Stimulated activated CD8-positive, alpha-beta memory T cell treated with anti-CD3 and anti-CD28 coated beads, Interleukin-7, amount 100 ng/mL, for 48 hours (primary cell): ENCODE data around the gene TUT4.
A peak's percentile ranks its signal among the peaks of the same experiment; 100 is the strongest.
"Not testable (repeated sequence)": the region's sequence is repeated elsewhere in the genome, so short reads cannot be mapped to it uniquely, and the experiment has no call there.

Experiments
- DNase-seq, 2 donors: peaks; one replicate each; pipeline ENCODE4 v3.0.0-alpha.2; 2020; ENCODE audit warnings: low read depth in 1 of 2; ENCODE audit errors: extremely low read depth in 1 of 2

Gene TUT4

DNA sequence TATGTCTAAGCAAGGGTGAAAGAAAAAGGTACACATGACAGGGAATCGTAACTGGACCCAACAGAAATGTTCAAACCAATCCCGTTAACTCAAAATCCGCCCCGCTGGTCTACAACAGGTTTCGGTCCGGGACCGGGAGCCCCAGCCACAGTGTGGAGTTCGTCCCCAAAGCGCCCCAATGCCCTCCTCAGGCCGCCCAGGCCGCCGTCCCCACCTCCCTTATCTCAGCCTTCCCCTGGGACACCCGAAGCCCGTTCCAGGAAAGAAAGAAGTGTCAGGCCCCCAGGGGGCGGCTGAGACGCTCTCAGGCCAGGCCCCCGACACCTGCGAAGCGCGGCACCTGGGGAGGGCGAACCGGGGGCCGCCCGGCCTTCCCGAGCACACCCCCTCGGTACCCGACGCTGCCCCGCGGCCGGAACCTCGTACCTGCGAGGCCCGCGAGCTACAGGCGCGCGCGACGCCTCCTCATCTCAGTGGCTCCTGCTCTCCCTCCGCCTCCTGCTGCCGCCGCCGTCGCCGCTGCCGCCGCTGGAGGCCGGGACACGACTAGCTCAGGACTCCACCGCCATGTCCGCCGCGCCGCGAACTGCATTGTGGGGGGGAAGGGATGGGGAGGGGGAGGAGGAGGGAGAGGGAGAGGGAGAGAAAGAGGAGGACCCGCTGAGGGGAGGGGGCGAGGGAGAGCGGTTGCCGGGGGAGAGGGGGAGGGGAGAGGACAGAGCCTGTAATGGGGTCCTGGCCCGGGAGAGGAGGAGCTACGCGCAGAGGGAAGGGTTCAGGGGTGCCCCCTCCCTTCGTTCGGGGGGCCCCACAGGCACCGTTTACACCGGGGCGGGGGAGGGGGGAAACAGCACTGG, at the start of gene TUT4:
Gene TUT4 (minus strand): TSS at position 588 of the 857 bp plus-strand sequence. CDS start 26,812 bp downstream, outside the sequence.
- DNase-seq = peak; percentile 57 to 65

GRCh38 chr1:52601991-52602855, 49.3 kb upstream of the TUT4 start, which contains the start of gene GPX7:
Gene GPX7, plus strand, starts transcription at chr1:52602371. Its CDS starts 39 bp downstream, at chr1:52602410.
- peak; percentile 16 to 17 for DNase-seq

DNA sequence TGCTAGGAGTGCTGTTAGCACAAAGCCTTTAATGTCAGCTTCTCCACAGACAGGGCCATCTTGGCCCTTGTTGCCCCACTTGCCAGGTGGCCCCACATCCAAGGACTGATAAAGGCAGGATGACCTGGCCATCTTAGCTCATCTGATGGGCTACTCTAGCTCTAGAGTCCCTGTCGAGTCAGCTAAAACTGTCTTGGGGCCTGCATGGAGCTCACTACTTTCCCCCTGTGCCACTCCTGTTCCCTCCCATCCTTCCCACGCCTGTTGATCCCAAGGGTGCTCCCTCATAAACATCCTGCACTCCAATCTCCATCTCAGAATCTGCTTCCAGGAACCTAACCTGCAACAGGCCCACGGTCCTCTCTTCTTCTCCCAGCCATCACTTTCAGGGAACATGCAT, 48.6 kb upstream of the TUT4 start:
- no peak for DNase-seq

DNA sequence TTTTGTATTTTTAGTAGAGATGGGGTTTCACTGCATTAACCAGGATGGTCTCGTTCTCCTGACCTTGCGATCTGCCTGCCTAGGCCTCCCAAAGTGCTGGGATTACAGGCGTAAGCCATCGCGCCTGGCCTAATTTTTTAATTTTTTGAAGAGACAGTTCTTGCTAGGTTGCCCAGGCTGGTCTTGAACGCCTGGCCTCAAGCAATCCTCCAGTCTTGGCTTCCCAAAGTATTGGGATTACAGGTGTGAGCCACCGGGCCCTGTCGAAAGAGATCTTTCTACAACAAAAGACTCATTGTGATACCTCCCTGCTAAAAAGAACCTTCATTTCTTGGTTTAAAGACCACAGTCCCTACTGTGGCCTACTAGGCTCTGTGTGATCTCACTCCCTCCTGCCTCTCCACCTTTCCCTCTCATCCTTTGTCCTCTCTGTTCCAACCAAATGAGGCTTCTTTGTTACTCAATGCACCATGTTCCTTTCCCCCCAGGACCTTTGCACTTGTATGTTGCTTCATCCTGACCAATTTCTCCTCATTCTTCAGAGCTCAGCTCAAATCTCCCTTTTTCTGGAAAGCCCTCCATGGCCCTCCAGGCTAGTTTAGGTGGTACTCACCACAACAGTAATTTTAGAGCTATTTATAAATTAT, 47.8 kb upstream of the TUT4 start:
- DNase-seq = no peak

GRCh38 chr1:52599236-52599635, 46.3 kb upstream of the TUT4 start:
- no peak for DNase-seq

DNA sequence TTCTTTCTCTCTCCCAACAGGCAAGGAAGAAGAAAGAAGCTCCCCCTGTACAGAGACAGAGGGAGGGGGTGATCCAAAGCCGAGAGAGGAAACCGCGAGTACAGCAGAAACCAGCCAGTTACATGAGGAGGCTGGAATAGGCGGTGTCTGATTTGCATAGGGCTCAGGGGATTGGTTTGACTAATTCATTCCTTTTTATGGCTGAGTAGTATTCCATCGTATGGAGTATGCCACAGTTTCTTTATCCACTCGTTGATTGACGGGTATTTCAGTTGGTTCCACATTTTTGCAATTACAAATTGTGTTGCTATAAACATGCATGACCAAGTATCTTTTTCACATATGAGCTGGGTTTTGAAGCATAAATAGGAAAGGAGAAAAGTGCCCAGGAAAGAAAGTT, 45.8 kb upstream of the TUT4 start:
- no peak for DNase-seq

DNA sequence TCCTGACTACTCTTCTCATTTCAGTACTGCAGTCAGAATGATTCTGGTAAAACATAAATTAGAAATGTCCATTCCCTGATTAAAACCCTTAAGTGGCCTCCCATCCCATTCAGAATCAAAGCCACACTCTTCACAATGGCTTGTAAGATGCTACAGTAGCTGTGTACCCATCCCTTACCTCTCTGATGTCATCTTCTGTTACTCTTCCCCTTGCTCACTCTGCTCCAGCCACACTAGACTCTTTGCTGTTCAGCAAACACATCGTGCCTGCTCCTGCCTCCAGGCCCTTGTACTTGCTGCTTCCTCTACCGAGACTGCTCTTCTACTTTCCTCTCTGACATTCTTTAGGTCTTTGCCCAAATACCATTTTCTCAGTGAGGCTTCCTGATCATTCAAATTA, 45.0 kb upstream of the TUT4 start:
- no peak for DNase-seq

DNA sequence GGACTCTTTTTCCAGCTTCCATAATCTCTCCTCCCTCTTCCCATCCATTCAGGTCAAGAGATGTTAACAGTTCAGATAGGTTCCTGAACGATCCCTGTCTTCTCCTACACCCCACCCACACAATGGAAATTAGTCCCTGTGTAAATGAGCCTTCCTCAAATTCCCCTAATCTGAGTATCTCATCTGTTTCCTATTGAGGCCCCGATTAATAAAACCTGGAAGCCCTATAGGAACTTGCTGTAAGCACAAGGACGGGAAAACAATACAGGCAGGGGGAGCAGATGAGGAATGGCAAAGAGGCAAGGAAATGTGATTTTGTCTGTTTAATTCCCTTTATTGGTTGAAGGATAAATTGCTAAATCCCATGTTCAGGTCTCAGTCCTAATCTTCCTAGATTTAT, 42.2 kb upstream of the TUT4 start:
- no peak for DNase-seq

DNA sequence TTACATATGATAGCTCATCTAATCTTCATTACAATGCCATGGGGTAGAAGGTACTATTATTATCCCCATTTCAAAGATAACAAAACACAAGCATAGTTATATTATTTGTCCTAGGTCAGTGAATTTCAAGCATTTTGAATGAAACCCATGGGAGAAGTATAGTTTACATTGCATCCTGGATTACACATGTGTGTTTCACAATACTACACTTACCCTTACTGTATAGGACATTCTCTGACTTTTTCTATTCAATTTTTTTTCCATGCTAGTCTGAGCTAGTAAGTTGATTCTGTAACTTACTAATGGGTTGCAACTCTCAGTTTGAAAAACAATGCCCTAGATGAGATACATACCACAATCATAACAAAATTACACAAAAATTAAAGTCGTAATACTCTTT, 40.6 kb upstream of the TUT4 start:
- no peak for DNase-seq

- no peak for DNase-seq
These were observed 39.9 kb upstream of the TUT4 start for GRCh38 chr1:52592637-52593323.

DNA sequence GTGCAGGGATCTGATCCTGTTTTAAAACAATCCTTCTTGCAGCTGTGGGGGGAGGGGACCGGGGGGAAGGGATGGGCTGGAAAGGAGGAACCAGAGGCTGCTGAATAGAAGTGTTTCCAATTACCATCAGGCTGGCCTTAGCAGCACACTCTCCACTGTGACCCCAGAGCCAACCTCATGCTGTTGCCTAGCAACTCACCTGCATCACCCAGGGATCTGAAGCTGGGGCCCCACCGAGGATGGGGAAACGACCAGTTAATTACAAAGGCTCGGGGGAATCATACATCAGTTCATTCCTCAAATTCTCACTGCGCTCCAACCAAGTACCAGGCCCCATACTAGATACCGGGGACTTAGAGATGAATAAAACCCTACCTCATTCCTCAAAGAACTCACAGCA, 37.4 kb upstream of the TUT4 start:
- no peak for DNase-seq

- DNase-seq = no peak
These were observed 35.6 kb upstream of the TUT4 start for GRCh38 chr1:52588535-52588934.

DNA sequence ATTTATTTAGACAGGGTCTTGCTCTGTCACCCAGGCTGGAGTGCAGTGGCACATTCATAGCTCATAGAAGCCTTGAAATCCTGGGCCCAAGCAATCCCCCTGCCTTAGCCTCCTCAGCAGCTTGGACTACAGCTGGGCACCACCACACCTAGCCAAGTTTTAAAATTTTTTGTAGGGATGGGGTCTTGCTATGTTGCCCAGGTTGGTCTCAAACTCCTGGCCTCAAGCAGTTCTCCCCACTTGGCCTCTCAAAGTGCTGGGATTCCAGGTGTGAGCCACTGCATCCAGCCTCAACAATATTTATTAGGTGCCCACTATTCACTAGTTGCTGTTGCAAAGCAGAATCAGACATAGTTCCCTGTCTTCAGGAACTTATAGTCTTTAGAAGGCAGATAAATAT, 35.1 kb upstream of the TUT4 start:
- no peak for DNase-seq

- no peak for DNase-seq
These were observed 32.6 kb upstream of the TUT4 start for GRCh38 chr1:52585474-52585873.

- no peak for DNase-seq
These were observed 29.3 kb upstream of the TUT4 start for GRCh38 chr1:52582116-52582696.

GRCh38 chr1:52580283-52580682, 27.4 kb upstream of the TUT4 start:
- DNase-seq = no peak

- DNase-seq = no peak
These were observed 26.5 kb upstream of the TUT4 start for GRCh38 chr1:52579415-52579814.

- not testable (repeated sequence) for DNase-seq
These were observed 25.2 kb upstream of the TUT4 start for GRCh38 chr1:52578066-52578465.

DNA sequence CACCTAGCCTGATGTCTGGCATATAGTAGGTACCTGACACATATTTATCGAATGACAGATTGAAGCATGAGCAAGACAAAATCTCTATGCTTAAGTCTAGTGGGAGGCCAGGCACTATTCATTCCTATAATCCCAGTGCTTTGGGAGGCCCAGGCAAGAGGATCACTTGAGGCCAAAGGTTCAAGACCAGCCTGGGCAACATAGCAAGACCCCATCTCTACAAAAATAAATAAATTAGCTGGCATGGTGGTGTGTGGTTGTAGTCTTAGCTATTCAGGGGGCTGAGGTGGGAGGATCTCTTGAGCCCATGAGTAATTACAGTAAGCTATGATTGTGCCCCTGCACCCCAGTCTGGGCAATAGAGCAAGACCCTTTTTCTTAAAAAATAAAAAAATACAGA, 23.2 kb upstream of the TUT4 start:
- no peak for DNase-seq

- DNase-seq = no peak
These were observed 21.7 kb upstream of the TUT4 start for GRCh38 chr1:52574594-52574993.
